GM21576 (cell line): ENCODE data around the gene ZNF135.
A peak's percentile ranks its signal among the peaks of the same experiment; 100 is the strongest.

ENCODE experiments used
- ATAC-seq: cut with Tn5 transposase; IDR thresholded peaks from one replicate; pipeline ENCODE4 v1.9.1; 2021; ENCODE audit warnings: mild to moderate bottlenecking, moderate library complexity; ENCODE audit not compliant: unreplicated experiment

The ZNF135 gene

DNA sequence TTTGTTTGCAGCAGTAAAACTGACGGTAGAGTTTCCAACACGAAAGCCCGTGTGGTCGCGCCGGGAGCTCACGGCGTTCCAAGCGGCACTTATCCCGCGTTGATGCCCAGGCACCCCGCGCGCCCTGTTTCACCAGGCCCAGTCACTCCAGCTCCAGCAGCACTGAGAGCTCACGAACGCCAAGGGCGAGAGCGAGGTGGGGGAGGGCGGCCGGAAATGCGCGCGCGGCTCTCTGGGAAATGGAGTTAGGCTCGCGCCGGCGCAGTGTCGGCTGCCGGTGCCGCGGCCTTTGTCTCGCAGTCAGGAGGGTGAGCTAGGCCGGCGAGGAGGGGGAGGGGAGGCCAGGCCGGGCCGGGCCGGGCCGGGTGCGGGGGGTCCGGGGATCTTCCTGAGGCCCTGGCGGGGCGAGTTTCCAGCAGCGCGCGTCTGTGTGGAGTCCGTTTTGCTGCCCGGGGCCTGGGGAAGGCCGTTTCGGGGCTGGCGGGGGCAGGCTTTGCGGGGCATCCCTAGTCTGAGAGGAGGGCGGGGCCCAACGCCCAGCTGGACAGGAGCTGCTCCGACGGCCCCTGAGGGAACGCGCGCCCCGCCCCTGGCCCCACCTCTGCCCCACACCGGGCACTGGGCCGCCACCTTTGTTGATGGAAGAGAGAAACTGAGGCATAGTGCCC, at the start of gene ZNF135:
ZNF135 (plus strand) TSS at position 280 of the 668 bp plus-strand sequence. CDS start 721 bp downstream, outside the sequence.
- no peak for ATAC-seq

DNA sequence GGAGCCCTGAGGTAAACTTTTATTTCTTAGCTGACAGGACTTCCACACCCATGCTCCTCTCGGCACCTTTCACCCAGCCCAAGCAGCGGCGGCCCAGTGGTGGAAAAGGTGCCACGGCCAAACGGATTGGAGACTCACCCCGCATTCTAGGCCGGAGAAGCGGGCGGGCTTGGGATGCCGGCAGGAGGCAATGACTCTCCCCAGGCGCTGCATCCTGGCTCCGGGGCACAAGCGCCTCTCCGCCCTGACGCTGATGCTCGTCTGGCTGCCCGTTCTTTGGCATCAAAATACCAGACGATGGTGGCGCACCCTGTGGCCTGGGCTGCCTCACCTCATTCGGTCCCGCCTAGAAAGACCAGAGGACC, 49.8 kb upstream of the ZNF135 start:
- peak; percentile 8 for ATAC-seq

- peak; percentile 68 for ATAC-seq
Measured at GRCh38 chr19:58009666-58010301, 49.3 kb upstream of the ZNF135 start.

- no peak for ATAC-seq
Measured at GRCh38 chr19:58010507-58010906, 48.6 kb upstream of the ZNF135 start.

DNA sequence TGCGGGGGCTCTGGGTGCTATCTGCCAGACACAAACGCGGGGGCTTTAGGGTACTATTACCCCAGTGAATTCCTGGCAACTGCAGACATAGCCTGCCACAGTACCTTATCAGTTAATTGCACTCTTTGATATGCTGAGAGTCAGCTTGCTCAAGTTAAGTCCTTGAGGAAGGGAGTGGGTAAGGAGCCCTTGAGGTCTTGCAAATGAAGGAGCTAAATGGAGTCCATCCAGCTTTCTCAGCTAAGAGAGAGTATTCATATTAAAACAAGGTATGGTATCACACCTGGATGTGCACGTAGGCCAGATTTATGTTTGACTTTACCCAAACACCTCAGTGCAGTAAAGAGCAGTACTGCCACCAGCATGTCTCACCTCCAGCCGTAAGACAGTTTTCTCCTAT, 44.9 kb upstream of the ZNF135 start:
- no peak for ATAC-seq

DNA sequence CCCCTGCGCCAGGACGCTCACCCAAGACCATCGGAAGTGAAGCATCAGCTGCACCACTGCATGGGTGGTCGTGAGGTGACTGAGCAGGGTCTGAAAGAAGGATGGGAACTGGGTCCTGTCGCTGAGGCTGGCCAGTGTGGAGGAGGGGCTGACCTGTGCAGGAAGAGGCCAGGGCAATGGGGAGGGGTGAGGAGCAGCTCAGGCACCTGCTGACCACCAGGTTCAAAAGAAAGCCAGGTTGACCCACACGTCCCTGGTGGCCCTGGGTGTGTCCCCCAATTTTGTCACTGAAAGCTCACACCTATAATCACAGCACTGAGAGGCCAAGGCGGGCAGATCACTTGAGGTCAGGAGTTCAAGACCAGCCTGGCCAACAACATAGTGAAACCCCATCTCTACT, 39.0 kb upstream of the ZNF135 start:
- ATAC-seq: no peak

DNA sequence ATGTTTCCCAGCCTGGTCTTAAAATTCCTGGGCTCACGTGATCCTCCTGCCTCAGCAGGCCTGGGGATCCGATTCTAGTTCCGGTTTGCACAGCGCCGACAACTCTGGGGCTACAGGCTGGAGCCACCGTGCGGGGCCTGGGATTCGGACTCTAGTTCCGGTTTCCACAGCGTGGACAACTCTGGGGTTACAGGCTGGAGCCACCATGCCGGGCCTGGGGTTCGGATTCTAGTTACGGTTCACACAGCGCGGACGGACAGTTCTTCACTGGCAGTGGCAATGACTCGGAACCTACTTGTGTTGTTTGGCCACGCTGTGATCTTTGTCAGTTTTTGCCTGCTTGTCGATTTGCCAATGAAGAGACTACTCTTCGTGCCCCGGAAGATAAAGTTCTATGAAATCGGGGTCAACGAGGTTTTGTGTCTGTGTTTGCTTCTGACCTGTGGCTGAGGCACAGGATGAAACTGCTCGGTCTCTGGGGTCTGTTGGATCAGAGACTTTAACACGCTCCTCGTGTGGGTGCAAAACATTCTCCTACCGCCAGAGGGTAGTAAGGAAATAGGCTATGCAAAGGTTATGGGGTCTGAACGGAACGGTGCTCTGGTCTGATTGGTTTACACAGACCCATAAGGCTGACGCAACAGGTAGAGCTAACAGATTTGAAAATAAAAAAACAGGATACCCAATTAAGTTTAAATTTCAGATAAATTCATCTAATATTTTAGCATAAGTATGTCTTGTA, 37.4 kb upstream of the ZNF135 start:
- no peak for ATAC-seq

DNA sequence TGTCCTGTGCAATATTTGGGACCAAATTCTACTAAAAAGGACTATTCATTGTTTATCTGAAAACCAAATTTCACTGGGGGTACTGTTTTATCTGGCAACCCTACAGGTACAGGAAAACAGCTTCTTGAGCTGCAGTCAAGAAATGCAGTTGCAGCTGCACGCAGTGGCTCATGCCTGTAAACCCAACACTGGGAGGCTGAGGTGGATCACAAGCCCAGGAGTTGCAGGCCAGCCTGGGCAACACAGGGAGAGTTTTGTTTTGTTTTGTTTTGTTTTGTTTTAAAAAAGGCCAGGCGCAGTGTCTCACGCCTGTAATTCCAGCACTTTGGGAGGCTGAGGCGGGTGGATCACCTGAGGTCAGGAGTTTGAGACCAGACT, 36.8 kb upstream of the ZNF135 start:
- ATAC-seq: no peak

GRCh38 chr19:58024661-58025060, 34.4 kb upstream of the ZNF135 start:
- no peak for ATAC-seq

DNA sequence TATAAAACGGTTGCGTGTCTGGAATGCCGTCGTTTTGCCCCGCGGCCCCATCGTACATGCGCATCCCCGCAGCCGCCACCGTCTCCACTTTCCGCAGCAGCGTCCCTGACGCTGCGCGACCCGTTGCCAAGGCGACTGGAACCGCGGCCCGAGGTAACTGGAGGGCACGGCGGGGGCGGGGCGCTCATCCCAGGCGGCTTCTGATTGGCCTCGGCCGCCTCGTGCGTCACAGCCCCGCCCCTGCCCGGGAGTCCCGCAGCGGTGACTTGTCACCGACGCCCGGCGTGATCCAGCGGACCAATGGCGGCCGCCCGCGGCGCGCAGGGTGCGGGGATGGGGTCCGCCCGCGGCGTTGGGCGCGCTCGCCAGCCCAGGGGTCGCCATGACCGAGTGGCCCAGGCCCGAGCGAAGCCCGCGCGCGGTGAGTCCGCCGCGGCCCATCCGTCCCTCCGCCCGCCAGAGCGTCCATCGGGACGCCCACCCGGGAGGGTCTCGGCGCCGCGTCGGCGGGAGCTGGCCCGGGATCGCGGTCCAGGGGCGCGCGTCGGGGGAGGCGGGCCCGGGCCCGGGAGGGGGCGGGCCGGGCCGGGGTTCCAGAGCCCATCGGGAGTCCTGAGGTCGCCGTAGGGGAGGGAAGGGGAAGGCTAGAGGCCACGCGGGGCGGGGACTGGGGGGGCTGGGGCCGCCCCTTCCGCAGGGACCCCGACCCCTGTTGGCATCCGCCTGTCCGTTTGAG, 25.2 kb upstream of the ZNF135 start, which contains the start of gene ZSCAN1:
ZSCAN1 (plus strand) TSS at position 285 of the 736 bp plus-strand sequence. CDS start 3,812 bp downstream, outside the sequence.
- ATAC-seq: no peak

DNA sequence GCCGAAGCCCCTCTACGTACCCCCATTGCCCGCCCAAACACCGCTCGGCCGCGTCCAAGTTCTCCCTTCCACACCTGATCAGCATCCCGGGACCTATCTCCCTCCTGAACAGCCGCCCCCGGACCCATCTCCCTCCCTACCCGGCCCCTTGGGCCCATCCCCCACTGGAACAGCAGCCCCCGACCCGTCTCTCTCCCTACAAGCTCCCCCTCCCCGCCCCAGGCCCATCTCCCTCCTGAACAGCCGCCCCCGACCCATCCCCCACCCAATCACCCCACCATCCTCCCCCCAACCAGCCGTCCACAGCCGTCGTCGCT, 24.6 kb upstream of the ZNF135 start:
- no peak for ATAC-seq

- no peak for ATAC-seq
Measured at GRCh38 chr19:58035863-58036262, 23.2 kb upstream of the ZNF135 start.

DNA sequence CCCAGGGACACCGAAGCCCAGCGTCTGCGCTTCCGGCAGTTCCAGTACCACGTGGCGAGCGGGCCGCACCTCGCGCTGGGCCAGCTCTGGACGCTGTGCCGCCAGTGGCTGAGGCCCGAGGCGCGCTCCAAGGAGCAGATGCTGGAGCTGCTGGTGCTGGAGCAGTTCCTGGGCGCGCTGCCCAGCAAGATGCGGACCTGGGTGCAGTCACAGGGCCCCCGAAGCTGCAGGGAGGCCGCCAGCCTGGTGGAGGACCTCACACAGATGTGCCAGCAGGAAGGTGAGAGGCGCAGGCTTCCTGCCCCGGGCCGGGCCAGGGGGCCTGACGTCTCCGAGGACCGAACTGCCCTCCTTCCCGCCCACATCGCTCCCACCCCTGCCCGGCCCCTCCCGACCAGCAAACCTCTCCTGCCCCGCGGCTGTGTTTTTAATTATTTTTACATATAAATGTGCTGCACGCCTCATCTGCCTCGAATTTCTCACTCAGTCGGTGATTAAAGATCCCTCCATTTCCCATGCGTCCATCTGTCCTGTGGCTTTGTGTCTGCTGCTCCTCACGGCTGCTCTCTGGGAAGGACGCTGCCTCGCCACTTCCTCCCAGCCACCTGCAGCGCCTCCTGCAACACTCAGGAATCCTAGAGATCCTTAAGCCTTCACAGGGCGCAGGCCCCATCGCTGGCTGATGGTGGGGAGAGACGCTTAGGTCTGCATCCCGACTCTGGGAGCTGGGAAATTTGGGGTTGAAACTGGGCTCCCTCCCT, 21.0 kb upstream of the ZNF135 start:
- ATAC-seq: no peak

- no peak for ATAC-seq
Measured at GRCh38 chr19:58038688-58039204, 20.3 kb upstream of the ZNF135 start.

- ATAC-seq: no peak
Measured at GRCh38 chr19:58040751-58041525, 18.1 kb upstream of the ZNF135 start.

GRCh38 chr19:58042495-58043340, 16.4 kb upstream of the ZNF135 start:
- ATAC-seq: no peak

DNA sequence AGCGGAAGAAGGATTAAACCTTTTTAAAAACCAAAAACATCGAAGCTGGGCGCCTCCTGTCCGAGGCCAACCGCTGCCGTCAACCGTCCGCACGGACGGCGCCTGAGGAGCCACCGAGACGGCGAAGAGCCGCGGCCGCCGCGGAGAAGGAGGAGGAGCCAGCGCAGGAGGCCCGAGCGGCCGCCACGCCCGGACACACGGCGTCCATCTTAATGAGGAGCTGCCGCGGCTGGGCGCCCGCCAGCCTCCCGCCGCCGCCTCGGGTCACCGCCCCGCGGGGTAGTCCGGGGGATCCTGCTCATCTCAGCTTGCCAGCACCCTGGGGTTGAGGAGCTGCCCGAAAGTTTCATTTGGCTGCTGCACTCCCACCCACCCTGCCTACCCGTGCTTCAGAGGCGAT, 14.7 kb upstream of the ZNF135 start:
- ATAC-seq: no peak

GRCh38 chr19:58044886-58045285, 14.2 kb upstream of the ZNF135 start:
- no peak for ATAC-seq
